ENCODE results near the gene KIAA2012. TPM values are rescaled to one million over a fixed set of nuclear protein-coding genes. Genes with fewer than 3 reads are reported as not detected.
A peak's percentile ranks its signal among the peaks of the same experiment; 100 is the strongest.

Gene KIAA2012
- total RNA-seq, 1 experiment from 2014 or later = not detected

DNA sequence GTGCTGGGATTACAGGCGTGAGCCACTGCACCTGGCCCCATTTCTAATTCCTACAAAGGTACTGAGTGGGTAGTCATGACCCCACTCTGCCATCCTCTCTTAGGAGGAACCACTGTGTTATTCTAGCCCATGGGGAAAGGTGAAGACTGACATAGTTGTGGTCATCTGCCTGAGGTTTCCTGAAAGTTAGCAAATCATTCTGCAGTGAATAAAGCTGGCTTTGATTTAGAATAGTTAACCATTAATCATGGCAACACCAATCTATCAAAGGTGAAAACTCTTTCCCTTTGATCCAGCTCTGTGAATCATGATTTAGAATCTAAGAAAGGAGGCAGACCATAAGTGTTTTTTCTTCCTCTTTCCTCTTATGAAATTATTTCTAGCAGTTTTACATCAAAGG is 114.5 kb downstream of the KIAA2012 start:
- no peak for TF ChIP-seq CTCF (IDR thresholded peaks at IDR 0.05; ENCODE audit: unreplicated experiment)
- BruUV-seq (replicated peaks) = no TSS peak

GRCh38 chr2:202193305-202193704 is 120.2 kb downstream of the KIAA2012 start:
- Mint-ChIP-seq H3K9me3 (ENCODE audit: low read depth, unreplicated experiment) (no peaks in the 10 kb centered on the region), H3K4me3 (ENCODE audit: low read depth, unreplicated experiment) (no peak overlapping the region), H3K36me3 (ENCODE audit: insufficient read depth, unreplicated experiment) (no peaks in the 10 kb centered on the region), H3K27ac (ENCODE audit: unreplicated experiment) (no peak overlapping the region), H3K27me3 (ENCODE audit: unreplicated experiment) (no peaks in the 10 kb centered on the region), H3K4me1 (ENCODE audit: low read depth, unreplicated experiment) (peaks cover 6% of the 10 kb centered on the region)
- BruUV-seq (replicated peaks) = no TSS peak
- intact Hi-C loops (cut with micrococcal nuclease; ENCODE audit: unreplicated experiment) = no loop called here
- no peak for DNase-seq
- TF ChIP-seq CTCF (IDR thresholded peaks at IDR 0.05; ENCODE audit: unreplicated experiment) = no peak
- CTCF ChIA-PET = no interaction called here

More for the DNA sequence above, 114.5 kb downstream of the KIAA2012 start:
- intact Hi-C loops (cut with micrococcal nuclease; ENCODE audit: unreplicated experiment) = loop anchor here (5.0 kb wide), 1 partner anchor 80 kb away; the partner anchor contains the start of gene NOP58
- Mint-ChIP-seq H3K4me1 (ENCODE audit: low read depth, unreplicated experiment) (peaks cover 38% of the 10 kb centered on the region), H3K36me3 (ENCODE audit: insufficient read depth, unreplicated experiment) (peaks cover 8% of the 10 kb centered on the region), H3K27ac (ENCODE audit: unreplicated experiment) (peak overlapping the region; percentile 86), H3K27me3 (ENCODE audit: unreplicated experiment) (no peaks in the 10 kb centered on the region), H3K4me3 (ENCODE audit: low read depth, unreplicated experiment) (peak overlapping the region; percentile 16), H3K9me3 (ENCODE audit: low read depth, unreplicated experiment) (no peaks in the 10 kb centered on the region)
- peak; percentile 73 for DNase-seq
- CTCF ChIA-PET = interaction anchor here (0.6 to 0.9 kb wide), 4 partner anchors 29 to 321 kb away, joined by 3 to 7 read pairs (median 3); no protein-coding TSS in a partner anchor

DNA sequence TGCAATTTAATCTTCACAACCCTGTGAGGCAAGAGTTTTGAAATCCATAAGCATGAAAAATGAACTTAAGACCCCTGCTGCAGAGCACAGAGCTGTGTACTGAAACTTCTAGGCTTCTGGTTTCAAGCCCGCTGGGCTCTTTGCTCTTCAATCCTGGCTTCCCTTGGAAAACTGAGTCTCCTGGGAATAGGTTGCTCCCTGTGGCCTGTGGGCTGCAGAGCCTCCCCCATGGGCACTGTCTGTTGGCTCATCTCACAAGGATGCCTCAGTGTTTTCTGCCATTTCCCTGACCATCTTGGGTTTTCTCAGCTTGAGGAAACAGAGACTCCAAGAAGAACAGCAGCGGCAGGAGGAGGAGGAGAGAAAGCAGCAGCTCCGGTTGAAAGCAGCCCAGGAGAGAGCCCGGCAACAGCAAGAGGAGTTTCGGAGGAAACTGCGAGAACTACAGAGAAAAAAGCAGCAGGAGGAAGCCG is 120.9 kb downstream of the KIAA2012 start:
- H3K36me3 Mint-ChIP-seq (ENCODE audit: insufficient read depth, unreplicated experiment) = no peaks in the 10 kb centered on the region
- no peak overlapping the region for H3K4me3 Mint-ChIP-seq (ENCODE audit: low read depth, unreplicated experiment)
- H3K27me3 Mint-ChIP-seq (ENCODE audit: unreplicated experiment) = no peaks in the 10 kb centered on the region
- no peaks in the 10 kb centered on the region for H3K9me3 Mint-ChIP-seq (ENCODE audit: low read depth, unreplicated experiment)
- TF ChIP-seq CTCF (IDR thresholded peaks at IDR 0.05; ENCODE audit: unreplicated experiment) = no peak
- H3K4me1 Mint-ChIP-seq (ENCODE audit: low read depth, unreplicated experiment) = no peaks in the 10 kb centered on the region
- intact Hi-C loops (cut with micrococcal nuclease; ENCODE audit: unreplicated experiment) = no loop called here
- CTCF ChIA-PET = no interaction called here
- no peak overlapping the region for H3K27ac Mint-ChIP-seq (ENCODE audit: unreplicated experiment)
- no peak for DNase-seq
- BruUV-seq (replicated peaks) = no TSS peak

DNA sequence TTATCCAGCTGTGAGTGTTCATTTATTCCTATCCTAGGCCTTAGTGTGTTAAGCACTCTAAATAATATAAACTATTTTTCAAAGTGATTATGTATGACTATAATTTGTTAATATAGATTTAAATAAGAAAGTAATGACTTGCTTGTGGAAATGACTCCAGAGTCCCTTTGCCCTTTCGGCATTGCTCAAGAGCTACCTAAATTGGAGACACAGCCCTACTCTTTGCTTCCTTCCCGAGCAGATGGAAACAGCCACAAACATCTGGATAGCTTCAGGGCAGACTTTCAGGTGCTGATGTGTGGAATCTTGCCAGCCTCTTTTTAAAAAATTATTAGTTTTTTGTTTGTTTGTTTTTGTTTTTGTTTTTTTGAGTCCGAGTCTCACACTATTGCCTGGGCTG is 121.4 kb downstream of the KIAA2012 start:
- H3K4me3 Mint-ChIP-seq (ENCODE audit: low read depth, unreplicated experiment) = no peak overlapping the region
- no peak overlapping the region for H3K27ac Mint-ChIP-seq (ENCODE audit: unreplicated experiment)
- no peaks in the 10 kb centered on the region for H3K27me3 Mint-ChIP-seq (ENCODE audit: unreplicated experiment)
- no peak for DNase-seq
- intact Hi-C loops (cut with micrococcal nuclease; ENCODE audit: unreplicated experiment) = no loop called here
- H3K9me3 Mint-ChIP-seq (ENCODE audit: low read depth, unreplicated experiment) = no peaks in the 10 kb centered on the region
- H3K36me3 Mint-ChIP-seq (ENCODE audit: insufficient read depth, unreplicated experiment) = no peaks in the 10 kb centered on the region
- BruUV-seq (replicated peaks) = no TSS peak
- no peak for TF ChIP-seq CTCF (IDR thresholded peaks at IDR 0.05; ENCODE audit: unreplicated experiment)
- no peaks in the 10 kb centered on the region for H3K4me1 Mint-ChIP-seq (ENCODE audit: low read depth, unreplicated experiment)
- CTCF ChIA-PET = no interaction called here

All from Calu3 (cell line).